Stimulated activated CD4-positive, alpha-beta T cell treated with anti-CD3 and anti-CD28 coated beads, Interleukin-1b, Interleukin-23, amount 100 ng/mL, for 4 hours (primary cell): Measurements from ENCODE around the gene CEP128.

ENCODE experiments used
- DNase-seq, 2 donors: peaks; one replicate each; pipeline ENCODE4 v3.0.0-alpha.2; 2020; ENCODE audit warnings: low read depth in 2 of 2

The CEP128 gene

GRCh38 chr14:80664576-80664975, 277.0 kb downstream of the CEP128 start:
- no peak for DNase-seq

GRCh38 chr14:80663541-80663940, 278.0 kb downstream of the CEP128 start:
- DNase-seq, result no peak

- no peak for DNase-seq
These were observed 281.8 kb downstream of the CEP128 start for GRCh38 chr14:80659783-80660182.

GRCh38 chr14:80658733-80659132, 282.8 kb downstream of the CEP128 start:
- DNase-seq, result no peak

- no peak for DNase-seq
These were observed 283.4 kb downstream of the CEP128 start for GRCh38 chr14:80658155-80658554.

- no peak for DNase-seq
These were observed 287.6 kb downstream of the CEP128 start for GRCh38 chr14:80653956-80654355.

GRCh38 chr14:80645667-80646413, 295.7 kb downstream of the CEP128 start:
- DNase-seq, result no peak

GRCh38 chr14:80644826-80645225, 296.7 kb downstream of the CEP128 start:
- DNase-seq, result no peak

GRCh38 chr14:80638620-80639515, 302.7 kb downstream of the CEP128 start:
- DNase-seq, result no peak

- no peak for DNase-seq
These were observed 303.6 kb downstream of the CEP128 start for GRCh38 chr14:80637756-80638619.

GRCh38 chr14:80636071-80636470, 305.5 kb downstream of the CEP128 start:
- DNase-seq, result no peak

GRCh38 chr14:80634106-80634758, 307.3 kb downstream of the CEP128 start:
- no peak for DNase-seq

- no peak for DNase-seq
These were observed 311.9 kb downstream of the CEP128 start for GRCh38 chr14:80629606-80630005.

- no peak for DNase-seq
These were observed 313.0 kb downstream of the CEP128 start for GRCh38 chr14:80628547-80628946.

GRCh38 chr14:80627745-80628144, 313.8 kb downstream of the CEP128 start:
- no peak for DNase-seq

GRCh38 chr14:80624581-80624980, 317.0 kb downstream of the CEP128 start:
- no peak for DNase-seq

- DNase-seq, result no peak
These were observed 319.8 kb downstream of the CEP128 start for GRCh38 chr14:80621701-80622100.

- no peak for DNase-seq
These were observed 321.1 kb downstream of the CEP128 start for GRCh38 chr14:80620434-80620833.

- DNase-seq, result no peak
These were observed 322.7 kb downstream of the CEP128 start for GRCh38 chr14:80618751-80619329.

GRCh38 chr14:80615831-80616230, 325.7 kb downstream of the CEP128 start:
- no peak for DNase-seq

- no peak for DNase-seq
These were observed 332.5 kb downstream of the CEP128 start for GRCh38 chr14:80609055-80609454.
